Loucy (cell line): ENCODE results near the gene C17orf50.

Experiments
- CTCF ChIP-seq: fragments of 200-600 bp; sonication (generic); conservative IDR thresholded peaks from 2 replicates; pipeline ENCODE4 v1.5.1; 2014; ENCODE audit warnings: mild to moderate bottlenecking, antibody characterized with exemption, low read length
- EZH2phosphoT487 ChIP-seq: fragments of 200-600 bp; IDR thresholded peaks from 2 replicates; pipeline ENCODE4 v1.6.1; 2018; ENCODE audit warnings: antibody characterized with exemption, mild to moderate bottlenecking, moderate library complexity, borderline replicate concordance

GRCh38 chr17:35796942-35797341 lies 36.3 kb downstream of the C17orf50 start:
- no peak for TF ChIP-seq CTCF
- no peak for TF ChIP-seq EZH2phosphoT487
